GM12891 (cell line): ENCODE measurements around the gene DHX36.

Experiments
- POLR2A ChIP-seq: IDR thresholded peaks from 2 replicates; pipeline ENCODE4 v1.6.1; 2011; ENCODE audit warnings: low read depth, low read length, control low read depth
- POLR2AphosphoS5 ChIP-seq: IDR thresholded peaks from 2 replicates; pipeline ENCODE4 v1.6.1; 2011; ENCODE audit warnings: low read depth, low read length, control low read depth

GRCh38 chr3:154294016-154294415 is 30.3 kb downstream of the DHX36 start:
- no peak for TF ChIP-seq POLR2A
- TF ChIP-seq POLR2AphosphoS5: no peak
